NCI-H446 treated with DMSO at 0.1 percent for 48 hours (cell line): ENCODE measurements around the gene RBM24.

Source experiments
- DNase-seq: peaks from one replicate; lab custom pipeline; 2025; lab: John Stamatoyannopoulos, UW

The RBM24 gene

DNA sequence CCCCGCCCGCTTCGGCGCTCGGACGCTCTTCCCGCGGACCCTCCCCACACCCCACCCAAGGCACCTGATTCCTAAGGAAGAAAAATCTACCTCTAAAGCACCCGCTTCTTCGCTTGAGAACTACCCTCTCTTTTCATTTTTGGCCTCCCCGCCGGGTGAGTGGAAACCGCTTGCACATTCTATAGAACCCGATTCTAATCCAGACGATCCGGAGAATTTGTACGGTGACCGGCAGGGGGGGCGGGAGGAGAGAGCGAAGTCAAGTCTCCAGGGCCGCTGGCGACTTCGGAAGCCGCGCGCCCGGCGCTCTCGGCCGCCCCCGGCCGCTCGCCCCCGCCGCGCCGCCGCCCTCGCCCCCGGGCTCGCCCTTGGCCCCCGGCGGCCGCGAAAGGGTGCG, at the start of gene RBM24:
Gene RBM24, plus strand, starts transcription at position 262 of the 397 bp plus-strand sequence. CDS start 221 bp downstream, outside the sequence.
- peak; percentile 46 for DNase-seq

DNA sequence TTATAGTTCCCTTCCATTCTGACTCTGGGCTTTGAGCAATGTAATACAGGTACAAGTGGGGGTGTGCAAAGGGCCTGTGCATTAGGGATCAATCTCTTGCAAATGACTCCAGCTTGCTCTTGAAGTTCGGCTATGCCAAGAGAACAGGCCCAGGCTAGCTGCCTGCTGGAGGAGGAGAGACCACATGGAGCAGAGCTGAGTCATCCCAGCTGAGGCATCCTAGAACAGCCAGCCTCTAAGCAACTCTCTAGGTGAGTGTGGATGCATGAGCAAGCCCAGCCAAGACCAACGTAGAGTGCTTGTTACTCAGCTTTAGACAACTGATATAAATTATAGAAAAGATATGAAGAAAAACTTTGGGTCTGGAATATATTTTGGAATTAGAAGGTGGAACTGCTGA, 47.6 kb upstream of the RBM24 start:
- peak; percentile 74 for DNase-seq

DNA sequence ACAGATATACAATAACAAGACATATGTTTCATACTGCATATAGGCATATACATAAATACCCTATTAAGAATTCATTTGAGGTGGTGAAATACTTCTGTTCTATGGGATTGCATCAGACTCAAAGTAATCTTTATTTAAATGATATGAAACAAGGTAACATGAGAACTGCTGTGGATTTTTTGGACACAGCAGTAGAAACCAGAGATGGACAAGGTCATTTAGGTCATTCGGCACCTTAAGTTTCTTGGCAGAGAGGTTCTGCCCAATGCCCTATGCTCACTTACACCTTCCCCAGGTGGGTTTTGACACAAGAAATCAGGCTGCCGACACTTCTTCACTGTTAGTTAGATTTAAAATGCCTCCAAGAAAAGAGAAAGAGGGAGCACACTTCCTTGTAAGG, 43.9 kb upstream of the RBM24 start:
- no peak for DNase-seq

DNA sequence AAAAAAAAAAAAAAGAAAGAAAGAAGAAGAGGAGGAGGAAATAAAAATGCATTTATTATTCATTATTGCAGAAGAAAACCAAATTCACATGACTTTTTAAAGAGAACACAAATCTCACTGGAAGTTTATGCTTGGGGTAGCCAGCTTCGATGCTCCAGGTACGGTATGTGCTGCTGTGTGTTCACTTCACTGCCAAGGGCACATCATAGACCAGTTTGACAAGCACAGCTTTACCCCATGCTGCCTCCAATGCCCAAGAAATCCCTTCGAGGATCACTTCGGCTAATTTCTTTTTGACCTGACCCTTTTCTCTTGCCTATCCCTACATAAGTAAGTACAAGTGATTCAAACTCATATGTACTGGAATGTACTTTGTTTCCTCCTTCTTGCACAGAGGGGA, 41.9 kb upstream of the RBM24 start:
- no peak for DNase-seq

DNA sequence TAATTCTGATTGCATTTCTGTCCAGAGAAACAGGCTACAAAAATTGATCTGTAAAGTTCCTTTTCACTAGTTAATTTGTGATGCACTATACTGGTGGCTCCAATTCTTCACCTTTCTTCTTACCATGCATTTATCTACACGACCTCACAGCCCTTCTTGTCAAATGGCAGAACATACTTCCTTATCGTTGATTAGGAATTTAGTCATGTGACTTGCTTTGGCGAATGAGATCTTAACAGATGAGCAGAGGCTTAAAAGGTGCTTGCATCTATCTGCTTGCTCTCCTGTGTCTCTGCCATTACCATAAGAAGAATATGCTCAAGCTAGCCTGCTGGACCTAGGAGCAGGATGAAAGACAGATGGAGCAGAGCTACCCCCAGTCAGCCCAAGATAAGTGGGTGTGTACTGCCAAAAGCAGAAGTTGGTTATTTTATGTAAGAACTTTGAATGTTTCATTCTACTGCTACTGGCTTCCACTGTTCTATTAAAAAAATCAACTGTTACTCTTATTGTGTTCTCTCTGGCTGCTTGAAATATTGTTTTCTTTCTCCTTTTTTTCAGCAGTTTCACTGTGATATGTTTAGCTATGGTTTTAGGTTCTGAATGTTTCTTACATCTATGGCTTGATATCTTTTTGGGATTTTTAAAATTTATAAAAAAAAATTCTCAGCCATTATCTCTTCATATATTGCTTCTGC, 40.2 kb upstream of the RBM24 start:
- no peak for DNase-seq

DNA sequence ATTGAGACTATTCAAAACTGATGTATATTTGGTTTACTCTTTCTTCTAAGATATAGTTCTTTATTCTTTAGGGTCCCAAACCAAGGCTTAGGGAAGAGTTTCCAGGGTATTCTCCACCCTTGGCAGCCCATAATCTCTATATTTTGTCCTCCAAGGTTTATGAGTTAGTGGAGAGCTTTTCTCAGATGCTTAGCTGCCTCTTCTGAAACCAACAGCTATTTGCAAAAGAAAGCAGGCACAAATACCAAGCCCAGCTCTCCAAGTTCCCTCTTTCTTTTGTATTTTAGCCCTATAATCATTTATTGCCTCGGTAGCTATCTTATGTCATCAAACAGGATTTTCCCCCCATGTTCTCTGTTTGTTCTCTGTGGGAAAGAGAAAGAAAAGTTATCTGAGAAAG, 39.1 kb upstream of the RBM24 start:
- no peak for DNase-seq

DNA sequence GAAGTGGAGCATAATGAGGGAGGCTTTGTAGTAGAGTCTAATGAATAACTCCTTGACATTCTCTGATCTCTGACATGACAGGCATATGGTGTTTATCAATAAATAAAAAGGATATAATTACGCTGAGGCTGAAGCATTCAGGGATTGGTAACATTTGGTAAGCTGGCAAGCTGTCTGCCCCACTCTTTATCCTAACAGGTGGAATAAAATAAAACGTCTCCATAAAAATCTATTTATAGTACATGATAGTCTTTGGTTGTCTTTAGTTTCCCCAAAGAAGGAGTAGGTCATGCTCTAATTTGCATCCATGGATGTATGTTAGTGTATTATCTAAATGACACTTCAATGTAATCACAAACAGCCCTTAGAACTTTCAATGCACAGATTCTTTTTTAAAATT, 30.9 kb upstream of the RBM24 start:
- no peak for DNase-seq

DNA sequence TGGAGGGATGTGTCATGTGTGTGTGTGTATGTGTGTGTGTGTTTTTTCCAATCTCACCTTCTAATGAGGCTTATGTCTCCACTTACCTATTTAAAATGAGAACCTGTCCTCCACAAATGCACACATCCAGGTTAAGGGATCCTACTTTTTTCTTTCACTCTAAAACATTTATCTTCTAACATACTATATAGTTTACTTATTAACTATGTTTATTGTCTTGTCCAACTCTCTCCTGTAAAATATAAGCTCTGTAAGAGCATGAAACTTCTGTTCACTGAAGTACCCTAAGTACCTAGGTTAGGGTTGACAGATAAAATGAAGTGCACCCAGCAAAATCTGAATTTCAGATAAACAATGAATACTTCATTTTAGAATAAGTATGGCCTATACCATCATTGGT, 29.2 kb upstream of the RBM24 start:
- DNase-seq = no peak

DNA sequence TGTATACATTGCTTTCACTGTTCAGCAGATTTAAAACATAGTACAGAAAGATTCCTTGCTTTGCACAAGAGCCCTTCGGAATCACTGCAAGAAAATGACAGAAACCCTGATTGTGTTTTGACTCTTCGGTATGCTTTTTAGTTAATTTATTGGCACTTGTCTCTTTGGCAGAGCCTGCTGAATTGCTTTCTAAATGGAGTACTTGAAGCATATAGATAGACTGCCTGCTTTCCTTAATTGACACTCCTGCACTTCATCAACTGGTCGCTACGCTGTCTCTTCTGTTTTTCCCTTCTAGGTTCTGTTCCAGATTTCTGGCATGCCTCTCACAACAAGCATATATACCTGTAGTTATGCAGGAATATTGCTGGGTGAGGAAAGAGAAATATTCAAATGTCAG, 22.4 kb upstream of the RBM24 start:
- DNase-seq = peak; percentile 84

DNA sequence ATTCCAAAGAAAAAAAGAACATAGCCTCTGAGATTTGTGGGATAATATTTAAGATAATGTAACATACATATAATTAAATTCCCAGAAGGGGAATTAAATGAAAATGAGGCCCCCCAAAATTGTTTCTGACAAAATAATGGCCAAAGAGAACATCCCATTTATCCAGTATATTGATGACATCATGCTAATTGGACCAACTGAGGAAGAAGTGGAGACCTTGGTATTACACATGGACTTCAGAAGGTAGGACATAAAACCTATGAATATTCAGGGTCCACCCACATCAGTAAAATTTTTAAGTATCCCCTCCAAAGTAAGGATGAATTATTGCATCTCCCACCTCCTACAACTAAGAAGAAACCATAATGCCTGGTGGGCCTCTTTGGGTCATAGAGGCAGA, 15.6 kb upstream of the RBM24 start:
- no peak for DNase-seq

DNA sequence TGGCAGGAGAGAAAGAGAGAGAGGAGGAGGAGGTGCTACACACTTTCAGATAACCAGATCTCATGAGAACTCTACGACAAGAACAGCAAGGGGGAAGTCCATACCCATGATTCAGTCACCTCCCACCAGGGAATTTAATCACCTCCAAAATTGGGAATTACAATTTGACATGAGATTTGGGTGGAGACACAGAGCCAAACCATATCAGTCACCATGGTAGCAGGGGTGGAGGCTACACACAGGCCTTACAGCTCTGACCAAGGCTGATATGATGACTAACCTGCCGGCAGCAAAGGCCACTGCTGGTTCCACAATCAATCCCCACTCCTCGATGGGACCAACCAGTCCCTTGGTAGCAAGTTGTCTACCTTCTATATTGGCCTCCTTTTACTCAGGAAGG, 13.6 kb upstream of the RBM24 start:
- DNase-seq = no peak

DNA sequence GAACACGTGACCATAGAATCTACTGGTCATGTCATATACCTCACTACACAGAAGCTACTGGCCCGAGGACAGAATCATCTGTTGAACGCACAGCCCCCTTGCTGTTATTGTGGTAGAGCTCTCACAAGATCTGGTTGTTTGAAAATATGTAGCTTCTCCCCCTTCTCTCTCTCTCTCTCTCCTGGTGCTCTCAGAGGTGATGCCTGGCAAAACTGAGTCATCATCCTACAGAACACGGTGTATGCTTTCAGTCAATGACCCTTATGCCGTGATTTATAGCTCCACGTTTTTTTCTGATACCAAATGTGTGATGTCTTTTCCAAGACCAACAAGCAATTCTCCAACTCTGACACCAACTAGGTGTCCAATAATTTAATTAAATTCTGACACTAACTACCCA, 13.0 kb upstream of the RBM24 start:
- no peak for DNase-seq

DNA sequence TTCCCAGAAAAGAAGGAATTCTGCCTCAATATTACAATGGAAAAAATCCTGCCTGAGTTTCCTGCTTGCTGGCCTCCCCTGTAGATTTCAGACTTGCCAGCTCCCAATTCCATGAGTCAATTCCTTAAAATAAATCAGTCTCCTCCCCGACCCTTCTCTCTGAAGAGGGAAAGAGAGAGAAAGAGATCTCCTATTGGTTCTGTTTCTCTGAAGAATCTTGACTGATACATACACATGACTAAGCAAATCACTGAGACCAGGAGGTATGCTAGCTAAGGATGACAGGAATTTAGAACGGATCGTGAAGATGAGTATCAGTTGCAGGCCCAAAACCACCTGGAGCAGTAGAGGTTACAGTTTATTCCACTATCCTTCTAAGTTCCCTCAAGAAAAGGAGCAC, 11.3 kb upstream of the RBM24 start:
- no peak for DNase-seq

DNA sequence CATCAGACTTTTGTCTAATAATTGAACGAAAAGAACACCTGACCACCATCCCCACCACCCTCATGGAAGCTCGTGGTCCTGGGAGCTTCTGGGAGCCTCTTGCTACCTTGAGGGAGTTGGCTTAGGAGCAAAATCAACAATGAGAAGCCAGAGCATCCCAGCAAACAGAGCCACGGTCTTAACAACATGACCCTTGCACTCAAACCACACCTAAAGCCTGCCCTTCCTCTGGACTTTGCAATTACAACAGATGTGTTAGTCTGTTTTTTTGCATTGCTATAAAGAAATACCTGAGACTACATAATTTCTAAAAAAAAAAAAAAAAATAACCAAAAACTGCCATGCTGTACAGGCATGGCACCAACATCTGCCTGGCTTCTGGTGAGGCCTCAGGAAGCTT, 9.5 kb upstream of the RBM24 start:
- DNase-seq = no peak

DNA sequence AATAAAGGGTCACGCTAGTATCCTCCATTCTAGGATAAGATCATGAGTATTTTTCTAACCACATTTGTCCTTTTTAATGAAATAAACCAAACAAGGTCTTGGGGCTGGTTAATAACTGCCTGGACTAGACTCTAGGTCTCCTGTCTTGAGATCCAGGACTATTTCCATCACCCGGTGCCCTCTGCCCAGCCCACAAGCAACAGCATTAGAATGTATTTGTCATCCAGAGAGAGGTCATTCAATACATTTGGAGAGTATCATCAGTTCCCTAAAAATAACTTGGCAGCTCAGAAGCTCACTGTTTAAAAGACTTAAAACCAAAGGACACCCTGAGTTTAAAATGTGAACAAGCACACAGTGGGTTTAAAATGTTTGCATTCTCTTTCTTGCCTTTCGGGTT, 4.4 kb upstream of the RBM24 start:
- no peak for DNase-seq

DNA sequence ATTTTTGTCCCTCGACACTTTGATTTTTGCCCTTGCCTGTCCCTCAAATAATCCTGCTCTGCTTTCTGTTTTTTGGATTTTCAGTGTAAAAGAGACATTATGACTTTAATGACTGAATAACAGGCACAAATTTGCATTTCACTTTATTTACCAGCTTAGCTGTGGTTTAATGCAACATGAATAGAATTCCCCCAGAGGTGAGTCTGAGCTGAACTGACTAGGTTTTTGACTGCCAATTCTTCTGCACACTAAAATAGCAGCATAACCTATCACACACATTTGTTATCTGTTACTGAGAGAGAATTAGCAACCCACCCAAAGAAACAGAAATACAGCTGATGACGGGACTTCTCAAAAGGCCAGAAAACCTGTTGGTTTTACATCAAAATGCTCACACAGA, 3.9 kb upstream of the RBM24 start:
- no peak for DNase-seq

DNA sequence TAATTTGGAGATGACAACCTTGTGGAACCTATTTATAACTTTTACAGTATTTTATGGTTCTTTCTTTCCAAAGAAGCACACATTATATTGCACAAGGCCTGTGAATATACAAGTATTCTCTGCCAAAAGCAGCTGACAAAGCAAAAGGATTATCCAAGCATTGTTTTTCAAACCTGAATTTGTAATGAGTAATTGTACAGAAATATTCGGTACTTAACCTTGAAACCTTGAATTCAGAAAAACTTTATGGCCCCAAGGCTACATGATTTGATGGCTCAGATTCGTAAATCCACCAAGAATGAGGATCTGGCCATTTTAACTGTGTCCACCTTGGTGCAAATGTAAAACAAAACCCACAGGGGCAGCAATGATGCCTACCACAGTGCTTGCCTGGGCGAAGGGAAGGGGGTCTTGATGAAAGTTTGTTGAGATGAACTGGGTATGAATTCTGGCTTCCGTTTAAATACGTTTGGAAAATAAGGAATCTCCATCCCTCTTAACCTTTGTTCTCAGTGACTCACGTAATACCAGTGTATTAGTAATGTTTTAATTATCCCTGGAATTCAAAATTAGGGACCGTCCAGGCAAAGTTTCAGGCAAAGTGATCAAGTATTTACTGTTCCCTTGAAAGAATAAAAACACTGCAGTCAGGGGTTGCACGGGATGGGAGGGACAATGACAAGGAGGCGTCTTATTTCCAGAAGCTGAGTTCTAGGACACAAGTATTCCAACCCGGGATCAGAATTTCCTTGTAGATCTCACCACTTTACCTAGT, 2.7 kb upstream of the RBM24 start:
- no peak for DNase-seq

DNA sequence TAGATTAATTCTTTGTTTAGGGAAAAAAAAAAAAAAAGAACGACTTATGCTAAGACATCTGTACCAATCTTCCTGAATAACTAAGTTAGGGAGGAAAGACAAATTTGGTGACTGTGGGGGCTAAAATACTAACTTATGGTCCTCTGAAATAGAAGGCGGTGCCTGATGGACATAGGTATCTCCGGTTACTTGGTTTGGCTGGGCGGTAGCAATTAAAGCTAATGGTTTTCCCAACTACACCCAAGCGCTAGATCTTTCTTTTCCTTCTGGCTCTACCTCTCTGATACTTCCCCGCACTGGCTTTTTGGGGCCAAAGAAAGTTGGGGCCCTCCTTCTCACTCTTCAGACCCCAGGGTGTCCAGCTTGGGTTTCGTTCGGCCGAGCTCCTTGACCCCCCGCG, 1.0 kb upstream of the RBM24 start:
- no peak for DNase-seq

DNA sequence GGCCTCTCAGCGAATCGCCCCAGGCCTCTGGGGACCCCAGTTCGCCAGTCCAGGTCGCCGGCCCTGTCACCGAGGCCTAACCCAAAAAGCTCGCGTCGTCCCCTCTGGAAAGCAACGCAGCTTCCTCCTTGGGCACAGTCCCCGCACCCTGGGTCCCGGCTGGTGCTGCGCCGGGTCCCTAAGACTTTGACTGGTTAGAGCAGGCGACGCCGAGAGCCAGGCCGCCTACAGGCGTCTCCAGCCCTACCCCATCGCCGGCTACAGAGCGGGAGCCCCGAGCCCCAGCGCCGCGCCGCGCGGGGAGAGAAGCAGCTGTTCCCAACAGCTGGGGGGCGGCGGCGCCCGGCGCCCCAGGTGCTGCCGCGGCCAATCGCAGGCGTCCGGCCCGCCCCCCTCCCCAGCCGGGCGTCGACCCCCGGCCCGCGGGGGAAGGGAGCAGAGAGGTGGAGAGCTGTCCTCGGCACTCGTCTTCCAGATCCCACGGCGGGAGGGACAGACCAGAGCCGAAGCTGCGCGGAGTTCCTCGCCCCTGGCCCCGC, 540 bp upstream of the RBM24 start:
- DNase-seq = no peak

DNA sequence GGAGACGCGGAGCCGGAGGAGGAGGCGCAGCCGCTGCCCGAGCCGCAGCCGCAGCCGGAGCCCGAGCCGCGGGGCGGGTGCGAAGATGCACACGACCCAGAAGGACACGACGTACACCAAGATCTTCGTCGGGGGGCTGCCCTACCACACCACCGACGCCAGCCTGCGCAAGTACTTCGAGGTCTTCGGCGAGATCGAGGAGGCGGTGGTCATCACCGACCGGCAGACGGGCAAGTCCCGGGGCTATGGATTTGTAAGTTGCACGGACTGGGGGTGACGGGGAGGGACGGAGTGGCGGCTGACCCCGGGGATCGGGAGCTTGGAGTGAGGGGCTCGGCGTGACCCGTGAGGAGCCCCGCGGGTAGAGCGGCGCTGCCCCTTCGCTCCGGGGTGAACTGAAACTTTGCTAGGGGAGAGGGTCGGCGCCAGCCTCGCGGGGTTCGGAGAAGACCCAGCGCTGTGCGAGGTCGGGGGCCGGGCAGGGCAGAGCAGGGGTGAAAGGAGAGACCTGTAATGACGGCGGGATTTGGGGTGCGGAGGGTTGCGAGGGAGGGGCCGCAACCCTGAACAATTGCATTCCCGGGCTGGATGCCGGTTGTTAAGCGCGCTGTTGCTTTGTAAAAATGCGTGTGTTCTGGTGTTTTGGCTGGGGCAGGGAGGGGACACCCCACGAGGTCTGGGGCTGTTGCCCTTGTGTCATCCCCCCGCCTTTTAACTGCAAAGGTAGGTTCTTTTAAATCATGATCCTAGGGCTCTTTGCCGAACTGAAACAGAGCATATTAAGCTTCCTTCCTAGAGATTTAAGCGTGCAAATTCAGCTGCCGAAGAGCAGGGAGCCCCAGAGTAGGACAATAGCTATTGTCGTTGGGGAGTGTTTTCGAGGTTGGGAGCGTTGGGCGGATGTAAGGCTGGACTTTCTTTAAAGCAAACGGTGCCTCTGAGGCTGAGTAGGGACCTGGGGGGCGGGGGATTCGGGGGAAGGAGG, 628 bp downstream of the RBM24 start:
- DNase-seq = no peak

DNA sequence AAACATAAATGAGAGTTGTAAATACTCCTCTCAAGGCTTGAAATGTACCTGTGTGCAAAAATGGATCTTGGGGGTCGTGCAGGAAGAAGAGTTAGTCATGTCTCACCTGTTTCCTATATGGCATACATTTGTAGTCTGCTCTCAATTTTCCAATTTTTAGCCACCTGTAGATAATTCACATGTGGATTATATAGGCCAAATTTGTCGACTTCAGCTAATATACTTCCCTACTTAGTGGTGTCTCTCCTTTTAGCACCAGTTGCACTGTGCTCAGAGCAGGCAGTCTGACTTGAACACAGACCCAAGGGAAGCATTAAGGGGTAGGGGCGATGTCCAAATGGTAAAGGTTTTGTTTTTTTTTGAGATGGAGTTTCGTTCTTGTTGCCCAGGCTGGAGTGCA, 1.9 kb downstream of the RBM24 start:
- no peak for DNase-seq

DNA sequence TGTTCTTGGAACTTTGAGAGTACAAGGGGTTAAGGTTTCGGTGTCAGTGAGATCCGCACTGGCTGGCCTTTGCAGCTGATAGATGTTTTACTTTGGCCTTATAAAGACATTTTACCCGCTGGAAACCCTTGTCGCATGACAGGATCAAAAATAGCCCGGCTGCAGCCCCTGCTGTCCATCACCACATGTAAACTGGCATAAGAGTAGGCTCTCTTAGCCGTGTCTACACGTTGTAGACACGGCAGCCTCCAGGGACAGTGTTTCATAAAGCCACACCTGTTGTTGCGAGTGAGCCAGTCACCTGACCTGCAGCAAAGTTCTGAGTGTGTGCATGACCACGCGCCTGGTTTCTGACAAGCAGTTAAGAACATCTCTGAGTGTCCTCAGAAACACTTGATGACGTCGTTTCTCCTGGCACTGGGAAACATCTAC, 8.5 kb downstream of the RBM24 start:
- no peak for DNase-seq
